ENCODE data around the gene SREBF1.

DNA sequence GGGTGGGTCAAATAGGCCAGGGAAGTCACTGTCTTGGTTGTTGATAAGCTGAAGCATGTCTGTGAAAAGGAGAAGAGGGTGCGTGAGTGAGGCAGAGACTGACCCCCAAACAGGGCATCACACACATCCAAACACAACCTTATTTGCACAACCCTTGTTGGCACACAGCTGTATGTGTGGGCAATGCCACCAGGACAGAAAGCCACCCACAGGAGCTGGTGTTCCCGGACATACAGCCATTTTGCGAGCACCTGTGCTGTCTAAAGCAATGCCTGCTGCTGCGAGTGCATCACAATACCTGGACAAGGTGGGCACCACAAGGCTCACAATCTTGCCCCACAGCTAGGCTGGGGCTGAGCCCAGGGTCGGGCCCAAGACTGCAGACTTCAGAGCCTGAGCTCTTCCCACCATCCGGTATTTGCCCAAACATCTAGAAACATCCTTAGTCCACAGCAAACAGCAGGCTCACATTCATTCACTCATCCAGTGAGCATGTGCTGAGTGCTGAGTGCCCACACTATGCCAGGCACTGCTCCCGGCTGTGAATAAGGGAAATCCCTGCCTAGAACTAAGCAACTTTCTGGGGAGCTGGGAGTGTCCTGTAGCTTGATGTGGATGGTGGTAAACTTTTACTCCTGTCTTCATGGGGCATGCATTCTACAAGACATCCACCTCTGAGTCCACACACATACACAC is 16.2 kb downstream of the SREBF1 start:
- TF ChIP-seq CTCF (IDR thresholded peaks at IDR 0.05) (no peak), POLR2A (IDR thresholded peaks at IDR 0.05) (no peak)
